HCT116 (cell line): ENCODE data around the gene TYW1. TPM values are rescaled to one million over a fixed set of nuclear protein-coding genes. Genes with fewer than 3 reads are reported as not detected.
"Not testable (repeated sequence)": the region's sequence is repeated elsewhere in the genome, so short reads cannot be mapped to it uniquely, and the experiment has no call there.

Experiments
- ATAC-seq: fragments of 200-7000 bp; cut with Tn5 transposase; 2 replicates; pipeline ENCODE4 v1.9.1; 2020; ENCODE audit warnings: mild to moderate bottlenecking, moderate library complexity
- BruUV-seq: library from RNA; stranded (reverse); fragments of 400-500 nt; replicated peaks from 2 replicates; lab custom pipeline; 2021; lab: Mats Ljungman, UMichigan
- CTCF ChIA-PET: fragments of 300-600 bp; sonication (Branson Sonifier 250); formaldehyde crosslinking; loops from one replicate; lab custom pipeline; 2021; ENCODE audit warnings: antibody characterized with exemption; lab: Charles Lee
- POLR2A ChIA-PET: fragments of 300-600, 350-600 bp; sonication (Branson Sonifier 250); formaldehyde crosslinking; loops from one replicate; lab custom pipeline; 2021; ENCODE audit warnings: antibody characterized with exemption; lab: Charles Lee
- RAD21 ChIA-PET, 2 experiments: fragments of 300-600 bp; sonication (Branson Sonifier 250); formaldehyde crosslinking; loops; one replicate each; lab custom pipeline; 2023; ENCODE audit warnings: low total read pairs in 2 of 2; ENCODE audit not compliant: uncharacterized antibody in 2 of 2, unreplicated experiment in 2 of 2, low non-redundant PET in 1 of 2; lab: Charles Lee
- DNase-seq: peaks from one replicate; pipeline ENCODE4 v3.0.0-alpha.2; 2010; ENCODE audit warnings: low read depth, low spot score
- H2AFZ ChIP-seq: fragments of 200-600 bp; shearing (Covaris generic), sonication (generic); 2 replicates; pipeline ENCODE4 v1.6.1; 2017; ENCODE audit warnings: low read depth, mixed run types, mixed read lengths, antibody characterized with exemption, low read length; ENCODE audit not compliant: poor library complexity, severe bottlenecking
- H3K27ac ChIP-seq: 2 replicates; pipeline ENCODE4 v1.5.1; 2012; ENCODE audit warnings: low read depth, low read length
- H3K27me3 ChIP-seq: fragments of 200-600 bp; sonication (generic); 2 replicates; pipeline ENCODE4 v1.6.1; 2016; ENCODE audit warnings: mixed run types, low read length, mixed read lengths; ENCODE audit not compliant: insufficient read depth
- H3K36me3 ChIP-seq, 2 experiments: fragments of 200-500 bp in 1 of 2; fragments of 200-600 bp in 1 of 2; sonication (Bioruptor generic) in 1 of 2; sonication (generic) in 1 of 2; 2 replicates each; pipeline versions ENCODE4 v1.5.1 to v1.6.1; 2014 to 2016; ENCODE audit warnings: low read length in 2 of 2, inconsistent platforms in 1 of 2, mixed read lengths in 1 of 2, mixed run types in 1 of 2; ENCODE audit not compliant: insufficient read depth in 2 of 2, control insufficient read depth in 1 of 2
- H3K4me1 ChIP-seq, 2 experiments: fragments of 200-600 bp in 1 of 2; sonication (generic) in 1 of 2; 2 replicates each; pipeline versions ENCODE4 v1.5.1 to v1.6.1; 2012 to 2017; ENCODE audit warnings: low read length in 2 of 2, inconsistent platforms in 1 of 2, mild to moderate bottlenecking in 1 of 2, mixed read lengths in 1 of 2, mixed run types in 1 of 2, moderate library complexity in 1 of 2; ENCODE audit not compliant: insufficient read depth in 2 of 2, control insufficient read depth in 1 of 2
- H3K4me2 ChIP-seq: fragments of 200-600 bp; sonication (generic); 2 replicates; pipeline ENCODE4 v1.6.1; 2017; ENCODE audit warnings: mixed run types, low read length, mixed read lengths
- H3K4me3 ChIP-seq, 2 experiments: fragments of 200-600 bp in 1 of 2; sonication (generic) in 1 of 2; replicated peaks in 1 of 2; 2 replicates each; pipeline ENCODE4 v1.5.1; 2011 to 2016; ENCODE audit warnings: low read length in 2 of 2, control low read depth in 1 of 2, low read depth in 1 of 2, mild to moderate bottlenecking in 1 of 2, mixed read lengths in 1 of 2, mixed run types in 1 of 2
- H3K79me2 ChIP-seq: fragments of 200-600 bp; sonication (generic); 2 replicates; pipeline ENCODE4 v1.6.1; 2017; ENCODE audit warnings: mild to moderate bottlenecking, mixed run types, low read length, moderate library complexity, mixed read lengths; ENCODE audit not compliant: insufficient read depth
- H3K9ac ChIP-seq: fragments of 200-600 bp; sonication (generic); 2 replicates; pipeline ENCODE4 v1.6.1; 2016; ENCODE audit warnings: low read length, mixed read lengths
- H3K9me2 ChIP-seq: fragments of 200-600 bp; sonication (generic), shearing (Covaris generic); 2 replicates; pipeline ENCODE4 v1.6.1; 2017; ENCODE audit warnings: mixed run types, mild to moderate bottlenecking, moderate library complexity; ENCODE audit not compliant: insufficient read depth
- H3K9me3 ChIP-seq, 2 experiments: fragments of 200-500 bp in 1 of 2; fragments of 200-600 bp in 1 of 2; sonication (Bioruptor generic) in 1 of 2; sonication (generic) in 1 of 2; 2 replicates each; pipeline ENCODE4 v1.6.1; 2014 to 2017; ENCODE audit warnings: low read length in 2 of 2, mixed read lengths in 2 of 2, inconsistent platforms in 1 of 2, low read depth in 1 of 2, mild to moderate bottlenecking in 1 of 2, mixed run types in 1 of 2, moderate library complexity in 1 of 2; ENCODE audit not compliant: control insufficient read depth in 1 of 2, insufficient read depth in 1 of 2
- H4K20me1 ChIP-seq: fragments of 200-600 bp; sonication (generic), shearing (Covaris generic); 2 replicates; pipeline ENCODE4 v1.6.1; 2017; ENCODE audit warnings: mixed run types, mild to moderate bottlenecking, moderate library complexity; ENCODE audit not compliant: insufficient read depth
- CBX3 ChIP-seq: IDR thresholded peaks from 2 replicates; pipeline ENCODE4 v1.6.1; 2012; ENCODE audit warnings: low read depth
- EZH2phosphoT487 ChIP-seq: fragments of 200-600 bp; IDR thresholded peaks from 2 replicates; pipeline ENCODE4 v1.6.1; 2018; ENCODE audit warnings: antibody characterized with exemption, borderline replicate concordance
- FOSL1 ChIP-seq: IDR thresholded peaks from 2 replicates; pipeline ENCODE4 v1.6.1; 2012; ENCODE audit warnings: low read depth
- POLR2A ChIP-seq: IDR thresholded peaks from 2 replicates; pipeline ENCODE4 v1.7.0; 2011; ENCODE audit warnings: borderline replicate concordance; ENCODE audit not compliant: insufficient read depth, insufficient read length; ENCODE audit errors: extremely low read depth
- intact Hi-C: fragments of 100-400 bp; cut with micrococcal nuclease; formaldehyde crosslinking; loops from 2 replicates; pipeline ENCODE4 v1.10.0; 2022
- total RNA-seq: library from RNA; stranded (reverse); gene quantifications from one replicate; pipeline ENCODE4 v1.2.1, GENCODE V29; 2021; ENCODE audit not compliant: unreplicated experiment
- TF ChIP-seq, protein P1 (sequence below): IDR thresholded peaks from 2 replicates; pipeline ENCODE4 v1.6.1; 2012; ENCODE audit warnings: low read depth

TYW1 gene
- total RNA-seq, 1 experiment from 2014 or later = 16.6 TPM

- TF ChIP-seq, protein P1, sequence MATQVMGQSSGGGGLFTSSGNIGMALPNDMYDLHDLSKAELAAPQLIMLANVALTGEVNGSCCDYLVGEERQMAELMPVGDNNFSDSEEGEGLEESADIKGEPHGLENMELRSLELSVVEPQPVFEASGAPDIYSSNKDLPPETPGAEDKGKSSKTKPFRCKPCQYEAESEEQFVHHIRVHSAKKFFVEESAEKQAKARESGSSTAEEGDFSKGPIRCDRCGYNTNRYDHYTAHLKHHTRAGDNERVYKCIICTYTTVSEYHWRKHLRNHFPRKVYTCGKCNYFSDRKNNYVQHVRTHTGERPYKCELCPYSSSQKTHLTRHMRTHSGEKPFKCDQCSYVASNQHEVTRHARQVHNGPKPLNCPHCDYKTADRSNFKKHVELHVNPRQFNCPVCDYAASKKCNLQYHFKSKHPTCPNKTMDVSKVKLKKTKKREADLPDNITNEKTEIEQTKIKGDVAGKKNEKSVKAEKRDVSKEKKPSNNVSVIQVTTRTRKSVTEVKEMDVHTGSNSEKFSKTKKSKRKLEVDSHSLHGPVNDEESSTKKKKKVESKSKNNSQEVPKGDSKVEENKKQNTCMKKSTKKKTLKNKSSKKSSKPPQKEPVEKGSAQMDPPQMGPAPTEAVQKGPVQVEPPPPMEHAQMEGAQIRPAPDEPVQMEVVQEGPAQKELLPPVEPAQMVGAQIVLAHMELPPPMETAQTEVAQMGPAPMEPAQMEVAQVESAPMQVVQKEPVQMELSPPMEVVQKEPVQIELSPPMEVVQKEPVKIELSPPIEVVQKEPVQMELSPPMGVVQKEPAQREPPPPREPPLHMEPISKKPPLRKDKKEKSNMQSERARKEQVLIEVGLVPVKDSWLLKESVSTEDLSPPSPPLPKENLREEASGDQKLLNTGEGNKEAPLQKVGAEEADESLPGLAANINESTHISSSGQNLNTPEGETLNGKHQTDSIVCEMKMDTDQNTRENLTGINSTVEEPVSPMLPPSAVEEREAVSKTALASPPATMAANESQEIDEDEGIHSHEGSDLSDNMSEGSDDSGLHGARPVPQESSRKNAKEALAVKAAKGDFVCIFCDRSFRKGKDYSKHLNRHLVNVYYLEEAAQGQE = no peak
- TF ChIP-seq EZH2phosphoT487 (no peak), CBX3 (no peak), FOSL1 (no peak), POLR2A (no peak)
Observed at GRCh38 chr7:66974986-66975590, 21.5 kb upstream of the TYW1 start (continued).

- H3K36me3 ChIP-seq, CTCF ChIA-PET, RAD21 ChIA-PET, H3K4me1 ChIP-seq, H3K27ac ChIP-seq, H2AFZ ChIP-seq, intact Hi-C loops, H3K27me3 ChIP-seq, H3K79me2 ChIP-seq, H3K9ac ChIP-seq, H3K9me2 ChIP-seq, ATAC-seq, BruUV-seq, POLR2A ChIA-PET, DNase-seq, H4K20me1 ChIP-seq, H3K4me3 ChIP-seq, H3K9me3 ChIP-seq, H3K4me2 ChIP-seq: not testable (repeated sequence)
Observed at GRCh38 chr7:66978312-66978711, 18.3 kb upstream of the TYW1 start.

DNA sequence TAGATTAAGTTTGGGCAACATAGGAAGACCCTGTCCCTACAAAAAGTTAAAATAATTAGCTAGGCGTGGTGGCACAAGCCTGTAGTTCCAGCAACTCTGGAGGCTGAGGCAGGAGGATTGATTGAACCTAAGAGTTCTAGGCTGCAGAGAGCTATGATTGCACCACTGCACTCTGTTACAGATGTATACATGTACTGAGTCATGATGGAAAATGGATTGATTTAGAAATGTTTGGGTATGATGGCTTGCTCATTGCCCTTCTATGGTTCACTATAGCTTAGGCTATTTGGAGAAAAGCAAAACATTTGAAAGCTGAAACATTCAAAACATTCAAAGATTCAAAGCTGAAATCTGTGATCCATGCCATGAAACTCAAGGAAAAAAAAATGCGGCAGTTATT lies 17.6 kb upstream of the TYW1 start:
- H3K79me2 ChIP-seq, H2AFZ ChIP-seq, H3K4me2 ChIP-seq, POLR2A ChIA-PET, RAD21 ChIA-PET, H4K20me1 ChIP-seq, ATAC-seq, intact Hi-C loops, DNase-seq, H3K4me1 ChIP-seq, CTCF ChIA-PET, BruUV-seq, H3K4me3 ChIP-seq, H3K9ac ChIP-seq, H3K9me2 ChIP-seq, H3K9me3 ChIP-seq, H3K27me3 ChIP-seq, H3K36me3 ChIP-seq, H3K27ac ChIP-seq: not testable (repeated sequence)

DNA sequence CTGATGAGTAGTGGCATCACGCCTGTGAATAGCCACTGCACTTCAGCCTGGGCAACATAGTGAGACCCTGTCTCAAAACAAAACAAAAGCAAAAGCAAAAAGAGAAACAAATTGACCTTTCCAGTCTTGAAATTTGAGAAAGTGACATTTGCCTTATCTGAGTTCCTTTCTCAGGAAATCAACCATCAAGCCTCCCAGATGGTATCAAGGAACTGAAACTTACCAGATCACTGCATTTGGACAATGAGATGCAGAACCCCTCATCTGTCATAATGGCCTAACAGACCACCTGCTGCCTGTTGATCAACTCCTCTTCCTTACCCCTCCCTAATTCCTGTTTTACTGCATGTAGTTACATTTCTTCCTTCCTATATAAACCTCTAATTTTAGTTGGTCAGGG lies 16.3 kb upstream of the TYW1 start:
- H3K27ac ChIP-seq, H3K79me2 ChIP-seq, H3K27me3 ChIP-seq, H3K9me2 ChIP-seq, intact Hi-C loops, H3K4me2 ChIP-seq, H4K20me1 ChIP-seq, POLR2A ChIA-PET, ATAC-seq, DNase-seq, H3K4me1 ChIP-seq, H3K36me3 ChIP-seq, H3K9ac ChIP-seq, H2AFZ ChIP-seq, BruUV-seq, RAD21 ChIA-PET, H3K9me3 ChIP-seq, H3K4me3 ChIP-seq, CTCF ChIA-PET: not testable (repeated sequence)
